Adipocyte (in vitro differentiated cells): Measurements from ENCODE around the gene CDK14.
A peak's percentile ranks its signal among the peaks of the same experiment; 100 is the strongest.

Source experiments
- DNase-seq: peaks from one replicate; pipeline ENCODE4 v3.0.0-alpha.2; 2015; ENCODE audit warnings: low read depth
- H3K27me3 ChIP-seq: replicated peaks from 2 replicates; pipeline ENCODE4 v1.7.0; 2013; ENCODE audit warnings: mild to moderate bottlenecking, low read length, moderate library complexity; ENCODE audit not compliant: control insufficient read depth, insufficient read depth
- H3K36me3 ChIP-seq: 2 replicates; pipeline ENCODE4 v1.7.0; 2013; ENCODE audit warnings: low read length, mild to moderate bottlenecking, moderate library complexity; ENCODE audit not compliant: control insufficient read depth, insufficient read depth, severe bottlenecking
- H3K4me1 ChIP-seq: 2 replicates; pipeline ENCODE4 v1.7.0; 2013; ENCODE audit warnings: mild to moderate bottlenecking, low read length, moderate library complexity; ENCODE audit not compliant: control insufficient read depth, insufficient read depth
- H3K4me3 ChIP-seq: 2 replicates; pipeline ENCODE4 v1.7.0; 2013; ENCODE audit warnings: mild to moderate bottlenecking, low read length, moderate library complexity
- H3K9ac ChIP-seq: 2 replicates; pipeline ENCODE4 v1.7.0; 2013; ENCODE audit warnings: mild to moderate bottlenecking, low read length, moderate library complexity
- H3K9me3 ChIP-seq: 2 replicates; pipeline ENCODE4 v1.7.0; 2013; ENCODE audit warnings: mild to moderate bottlenecking, low read length, moderate library complexity; ENCODE audit not compliant: control insufficient read depth

The CDK14 gene

GRCh38 chr7:90705391-90706071 lies 109.4 kb downstream of the CDK14 start:
- no peak for DNase-seq
- Histone ChIP-seq H3K9ac (no peak overlapping the region), H3K9me3 (no peaks in the 10 kb centered on the region), H3K36me3 (no peaks in the 10 kb centered on the region), H3K27me3 (no peaks in the 10 kb centered on the region), H3K4me1 (peaks cover 34% of the 10 kb centered on the region), H3K4me3 (no peak overlapping the region)

GRCh38 chr7:90706072-90706716 lies 110.1 kb downstream of the CDK14 start:
- no peaks in the 10 kb centered on the region for H3K27me3 ChIP-seq
- H3K9me3 ChIP-seq: no peaks in the 10 kb centered on the region
- peaks cover 33% of the 10 kb centered on the region for H3K4me1 ChIP-seq
- no peaks in the 10 kb centered on the region for H3K36me3 ChIP-seq
- H3K4me3 ChIP-seq: no peak overlapping the region
- H3K9ac ChIP-seq: no peak overlapping the region
- peak; percentile 17 for DNase-seq

GRCh38 chr7:90708841-90709317 lies 112.8 kb downstream of the CDK14 start:
- no peaks in the 10 kb centered on the region for H3K9me3 ChIP-seq
- H3K36me3 ChIP-seq: no peaks in the 10 kb centered on the region
- peaks cover 24% of the 10 kb centered on the region for H3K4me1 ChIP-seq
- no peak overlapping the region for H3K9ac ChIP-seq
- H3K4me3 ChIP-seq: no peak overlapping the region
- DNase-seq: no peak
- H3K27me3 ChIP-seq: no peaks in the 10 kb centered on the region

- Histone ChIP-seq H3K9me3 (no peaks in the 10 kb centered on the region), H3K4me1 (peaks cover 24% of the 10 kb centered on the region), H3K36me3 (no peaks in the 10 kb centered on the region), H3K27me3 (no peaks in the 10 kb centered on the region), H3K4me3 (peak overlapping the region; percentile 54), H3K9ac (peak overlapping the region; percentile 23)
- DNase-seq: peak; percentile 66
Observed at GRCh38 chr7:90709501-90710465, 113.7 kb downstream of the CDK14 start.

- H3K4me1 ChIP-seq: peaks cover 24% of the 10 kb centered on the region
- DNase-seq: no peak
- H3K27me3 ChIP-seq: no peaks in the 10 kb centered on the region
- H3K4me3 ChIP-seq: peak overlapping the region; percentile 54
- H3K9me3 ChIP-seq: no peaks in the 10 kb centered on the region
- H3K36me3 ChIP-seq: no peaks in the 10 kb centered on the region
- H3K9ac ChIP-seq: no peak overlapping the region
Observed at GRCh38 chr7:90710466-90710850, 114.3 kb downstream of the CDK14 start.

GRCh38 chr7:90713628-90714027 lies 117.5 kb downstream of the CDK14 start:
- no peaks in the 10 kb centered on the region for H3K27me3 ChIP-seq
- H3K4me3 ChIP-seq: no peak overlapping the region
- H3K9me3 ChIP-seq: no peaks in the 10 kb centered on the region
- no peak overlapping the region for H3K9ac ChIP-seq
- H3K4me1 ChIP-seq: peaks cover 36% of the 10 kb centered on the region
- no peaks in the 10 kb centered on the region for H3K36me3 ChIP-seq
- DNase-seq: no peak

- Histone ChIP-seq H3K4me3 (no peak overlapping the region), H3K4me1 (peaks cover 27% of the 10 kb centered on the region), H3K36me3 (no peaks in the 10 kb centered on the region), H3K27me3 (no peaks in the 10 kb centered on the region), H3K9me3 (no peaks in the 10 kb centered on the region), H3K9ac (no peak overlapping the region)
- DNase-seq: no peak
Observed at GRCh38 chr7:90715067-90715466, 118.9 kb downstream of the CDK14 start.

- H3K36me3 ChIP-seq: no peaks in the 10 kb centered on the region
- H3K27me3 ChIP-seq: no peaks in the 10 kb centered on the region
- peak; percentile 78 for DNase-seq
- H3K9me3 ChIP-seq: no peaks in the 10 kb centered on the region
- H3K9ac ChIP-seq: no peak overlapping the region
- peaks cover 34% of the 10 kb centered on the region for H3K4me1 ChIP-seq
- peak overlapping the region; percentile 22 for H3K4me3 ChIP-seq
Observed at GRCh38 chr7:90717296-90718060, 121.4 kb downstream of the CDK14 start.

- no peak overlapping the region for H3K9ac ChIP-seq
- H3K9me3 ChIP-seq: no peaks in the 10 kb centered on the region
- H3K36me3 ChIP-seq: no peaks in the 10 kb centered on the region
- H3K27me3 ChIP-seq: no peaks in the 10 kb centered on the region
- H3K4me3 ChIP-seq: no peak overlapping the region
- peaks cover 32% of the 10 kb centered on the region for H3K4me1 ChIP-seq
- no peak for DNase-seq
Observed at GRCh38 chr7:90719155-90719554, 123.0 kb downstream of the CDK14 start.

GRCh38 chr7:90720984-90721760 lies 125.1 kb downstream of the CDK14 start:
- Histone ChIP-seq H3K4me1 (peaks cover 38% of the 10 kb centered on the region), H3K27me3 (no peaks in the 10 kb centered on the region), H3K36me3 (no peaks in the 10 kb centered on the region), H3K9me3 (no peaks in the 10 kb centered on the region), H3K9ac (peak overlapping the region; percentile 16), H3K4me3 (peak overlapping the region; percentile 44)
- peak; percentile 74 for DNase-seq
